NCI-H345 treated with DMSO at 0.1 percent for 48 hours (cell line): Measurements from ENCODE around the gene GOLGA6L2.
"Not testable (repeated sequence)": the region's sequence is repeated elsewhere in the genome, so short reads cannot be mapped to it uniquely, and the experiment has no call there.

Experiments used
- DNase-seq: peaks from one replicate; lab custom pipeline; 2025; ENCODE audit not compliant: unreplicated experiment; lab: John Stamatoyannopoulos, UW

GOLGA6L2 gene

DNA sequence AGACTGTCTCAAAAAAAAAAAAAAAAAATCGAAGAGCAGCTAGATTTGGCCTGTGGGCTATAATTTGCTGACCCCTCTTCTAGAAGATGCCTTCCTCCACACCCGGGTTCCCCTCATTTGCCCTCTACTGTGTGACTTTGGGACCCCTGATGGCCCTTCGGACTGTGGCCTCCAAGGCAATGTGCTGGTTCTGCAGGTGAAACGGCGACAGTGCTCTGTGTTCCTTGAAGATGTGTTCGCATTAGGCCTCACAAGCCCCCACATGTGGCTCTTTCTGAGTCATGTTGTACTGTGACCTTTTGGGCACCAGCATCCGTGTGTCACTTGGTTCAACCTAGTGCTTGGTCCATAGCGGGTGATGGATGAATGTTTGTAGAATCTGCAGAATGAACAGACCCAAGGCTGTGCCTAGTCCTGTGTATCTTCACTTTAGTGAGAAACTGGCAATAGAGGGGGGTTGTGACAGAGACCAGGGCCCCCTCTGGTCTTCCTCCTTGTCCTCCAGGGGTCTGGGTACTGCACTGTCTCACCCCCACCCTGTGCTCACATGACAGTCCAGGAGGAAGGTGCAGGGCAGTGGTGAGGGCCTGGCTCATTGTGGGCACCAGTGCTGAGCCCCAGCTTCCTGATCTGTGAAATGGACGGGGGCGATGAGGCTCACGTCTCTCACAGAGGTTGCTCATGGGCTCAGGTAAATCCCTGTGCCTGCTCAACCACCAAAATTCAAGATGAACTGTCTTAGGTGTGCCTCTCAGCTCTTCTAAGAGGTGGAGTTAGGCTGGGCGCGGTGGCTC lies 22.7 kb downstream of the GOLGA6L2 start:
- no peak for DNase-seq

DNA sequence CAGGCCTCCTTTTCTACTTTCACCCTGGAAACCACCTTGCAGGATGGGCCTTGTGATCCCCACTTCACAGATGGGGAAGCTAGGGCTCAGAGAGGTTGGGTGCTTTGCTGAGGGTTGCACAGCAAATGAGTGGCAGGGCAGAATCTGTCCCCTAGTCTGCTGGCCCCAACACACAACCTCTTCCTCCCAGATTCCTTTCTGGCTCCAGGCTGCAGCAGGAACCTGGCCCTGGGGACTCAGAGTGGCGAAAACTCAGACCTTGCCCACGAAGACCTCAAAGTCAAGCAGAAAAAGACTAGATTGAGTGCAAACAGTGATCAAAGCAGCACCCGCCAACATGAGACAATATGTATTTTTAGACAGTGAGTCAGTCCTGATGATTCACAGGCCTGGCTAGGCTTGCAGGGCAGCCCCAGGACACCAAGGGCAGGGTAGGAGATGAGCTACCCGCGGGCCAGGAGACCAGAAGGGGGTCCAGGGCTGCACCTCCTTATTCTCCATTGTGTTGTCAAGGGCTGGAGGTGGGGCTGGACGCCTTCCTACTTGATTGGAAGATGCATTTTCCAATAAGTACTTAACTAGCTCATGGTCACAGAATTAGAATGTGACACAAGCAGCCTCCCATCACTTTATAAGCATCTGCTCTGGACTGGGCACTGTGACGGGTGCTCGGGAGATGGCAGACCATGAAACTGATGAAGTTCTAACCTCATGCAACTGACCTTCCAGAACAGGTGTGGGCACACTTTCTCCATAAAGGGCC lies 23.9 kb downstream of the GOLGA6L2 start:
- no peak for DNase-seq

DNA sequence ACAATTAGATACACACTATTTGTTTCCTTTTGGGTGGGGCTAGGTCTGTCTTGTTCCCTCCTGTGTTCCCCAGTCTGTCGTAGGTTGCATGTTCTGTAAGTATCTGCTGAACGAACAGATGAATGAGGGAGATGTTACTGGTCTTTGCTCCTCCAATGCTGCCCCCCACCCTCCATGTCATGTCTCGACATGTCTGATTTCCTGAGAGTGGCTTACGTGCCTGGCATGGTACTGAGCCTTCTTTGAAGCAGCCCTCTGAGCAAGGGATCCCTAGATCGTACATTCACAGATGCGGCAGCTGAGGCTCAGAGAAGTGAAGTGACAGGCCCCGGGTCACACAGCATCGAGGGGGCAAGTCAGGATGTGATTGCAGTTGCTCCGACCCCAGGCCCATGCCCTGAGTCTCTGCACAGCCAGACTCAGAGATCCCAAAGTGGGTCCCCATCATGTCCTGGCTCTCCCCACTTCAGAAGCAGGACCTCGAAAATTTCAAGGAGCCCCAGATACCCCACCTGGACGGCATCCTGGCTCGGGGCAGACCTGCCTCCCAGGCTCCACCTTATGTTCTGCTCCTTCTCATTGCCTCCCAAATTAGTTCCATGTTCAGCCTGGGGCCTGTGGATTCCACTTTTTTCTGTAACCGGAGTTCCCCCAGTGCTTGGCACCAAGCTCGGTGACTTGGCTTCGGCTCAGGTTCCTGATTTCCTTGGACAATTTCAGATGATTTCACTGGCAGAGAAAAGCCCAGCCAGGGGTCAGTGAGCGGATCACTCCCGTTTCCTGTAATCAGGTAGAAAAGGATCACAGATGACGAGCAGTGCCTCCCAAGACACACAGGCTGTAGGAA lies 24.7 kb downstream of the GOLGA6L2 start:
- no peak for DNase-seq

DNA sequence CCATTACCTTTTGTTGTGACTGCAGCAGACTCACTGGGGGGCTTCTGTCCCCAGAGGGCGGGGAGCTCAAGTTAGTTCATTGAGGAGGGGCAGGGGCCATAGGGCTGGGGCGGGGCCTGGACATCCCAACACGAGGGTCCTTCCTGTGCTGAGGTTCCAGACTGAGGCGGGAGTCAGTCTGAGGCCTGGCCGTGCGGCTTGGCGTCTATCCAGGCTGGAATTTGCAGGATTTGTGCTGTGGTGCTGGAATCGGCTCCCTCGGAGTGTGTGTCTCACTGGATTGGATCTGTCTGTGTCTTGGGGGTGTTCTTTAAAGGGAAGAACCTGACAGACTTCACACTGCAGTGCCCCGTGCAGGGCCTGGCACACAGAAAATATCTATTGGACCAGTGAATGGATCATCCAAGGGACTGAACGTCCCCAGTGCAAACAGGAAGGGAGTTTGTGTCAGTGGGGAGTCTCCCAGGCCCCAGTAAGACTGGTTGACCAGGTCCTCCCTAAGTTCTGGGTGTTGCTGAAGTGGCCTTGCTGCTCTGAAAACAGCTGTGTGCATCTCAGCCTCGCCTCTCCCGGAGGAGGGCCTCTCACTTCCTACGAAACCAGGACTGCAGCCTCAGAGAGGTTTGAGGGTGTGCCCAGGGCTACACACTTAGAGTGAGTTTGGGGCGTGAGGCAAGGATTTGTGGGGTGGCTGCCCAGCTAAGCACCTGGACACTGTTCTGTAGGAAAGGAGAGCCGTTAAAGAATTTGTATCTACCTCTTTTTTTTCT lies 26.1 kb downstream of the GOLGA6L2 start:
- DNase-seq = no peak

DNA sequence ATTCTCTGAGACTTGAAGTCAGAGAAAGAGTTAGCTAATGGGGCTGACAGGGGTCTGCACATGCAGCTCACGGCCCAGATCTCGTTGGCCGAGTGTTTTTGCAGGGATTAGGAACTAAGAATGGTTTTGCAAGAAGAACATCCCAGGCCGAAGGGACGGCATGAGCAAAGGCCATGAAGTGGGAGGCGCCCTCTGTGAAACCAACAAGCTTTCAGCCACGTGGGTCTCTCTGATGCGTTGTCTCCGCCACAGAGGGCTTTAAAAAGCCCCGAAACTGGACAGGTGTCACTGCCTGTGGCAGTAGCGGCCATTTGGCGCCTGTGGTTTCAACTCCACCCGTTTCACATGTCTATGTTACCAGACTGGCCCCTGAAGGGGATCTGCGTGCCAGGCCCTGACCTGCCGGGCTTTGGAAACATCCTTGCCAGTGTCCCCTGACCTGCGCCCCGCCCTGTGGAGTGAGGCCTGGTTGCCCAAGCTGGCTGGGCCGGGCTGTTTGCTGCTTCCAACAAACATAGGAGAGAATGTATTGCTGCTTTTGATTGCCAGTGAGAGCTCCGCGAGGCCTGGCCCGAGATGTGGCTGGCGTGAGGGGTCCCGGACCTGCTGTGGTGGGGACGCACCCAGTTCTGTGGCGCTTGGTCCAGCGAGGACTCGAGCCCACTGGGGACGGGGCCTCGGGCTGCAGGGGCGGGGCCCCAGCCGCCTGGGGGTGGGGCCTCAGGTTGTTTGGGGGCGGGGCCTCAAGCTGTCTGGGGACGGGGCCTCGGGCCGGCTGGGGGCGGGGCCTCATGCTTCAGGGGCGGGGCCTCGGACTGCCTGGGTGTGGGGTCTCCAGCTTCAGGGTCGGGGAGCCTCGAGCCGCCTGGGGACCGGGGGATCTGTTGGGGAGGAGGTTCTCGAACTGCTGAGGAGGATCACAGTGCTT lies 30.4 kb downstream of the GOLGA6L2 start:
- DNase-seq = no peak

DNA sequence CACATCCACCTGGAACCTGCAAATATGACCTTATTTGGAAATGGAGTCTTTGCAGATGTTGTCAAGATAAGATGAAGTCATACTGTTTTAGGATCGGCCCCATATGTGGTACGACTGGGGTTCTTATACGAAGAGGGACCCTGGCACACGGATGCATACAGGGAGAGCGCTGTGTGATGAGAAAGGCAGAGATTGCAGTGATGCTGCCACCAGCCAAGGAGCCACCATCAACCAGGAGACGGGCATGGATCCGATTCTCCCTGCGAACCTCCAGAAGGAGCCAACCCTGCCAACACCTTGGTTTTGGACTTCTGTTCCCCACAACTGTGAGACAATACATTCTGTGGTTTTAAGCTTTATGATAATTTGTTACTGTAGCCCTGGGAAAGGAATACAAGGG lies 31.2 kb downstream of the GOLGA6L2 start:
- DNase-seq = not testable (repeated sequence)

DNA sequence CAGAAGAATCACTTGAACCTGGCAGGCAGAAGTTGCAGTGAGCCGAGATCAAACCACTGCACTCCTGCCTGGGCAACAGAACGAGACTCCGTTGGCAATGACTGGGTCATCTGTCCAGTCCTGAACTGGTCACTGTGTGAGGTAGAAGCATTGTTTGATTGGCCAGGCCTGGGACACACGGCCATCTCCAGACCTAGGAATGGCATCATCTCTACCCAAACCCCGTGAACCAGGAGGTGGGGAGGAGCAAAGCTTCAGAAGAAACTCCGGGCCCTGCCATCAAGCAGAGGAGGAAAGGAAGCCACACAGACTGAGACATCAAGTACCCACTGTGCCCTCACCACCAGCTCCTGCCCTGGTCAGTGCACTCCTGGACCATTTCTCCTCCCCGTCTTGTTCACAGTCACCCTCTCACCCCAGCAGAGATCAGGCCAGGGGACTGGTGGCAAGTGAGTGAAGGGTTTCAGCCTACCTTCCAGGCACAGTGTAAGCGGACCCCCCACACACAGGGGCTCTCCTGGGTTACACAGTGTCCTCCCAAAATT lies 31.6 kb downstream of the GOLGA6L2 start:
- no peak for DNase-seq

DNA sequence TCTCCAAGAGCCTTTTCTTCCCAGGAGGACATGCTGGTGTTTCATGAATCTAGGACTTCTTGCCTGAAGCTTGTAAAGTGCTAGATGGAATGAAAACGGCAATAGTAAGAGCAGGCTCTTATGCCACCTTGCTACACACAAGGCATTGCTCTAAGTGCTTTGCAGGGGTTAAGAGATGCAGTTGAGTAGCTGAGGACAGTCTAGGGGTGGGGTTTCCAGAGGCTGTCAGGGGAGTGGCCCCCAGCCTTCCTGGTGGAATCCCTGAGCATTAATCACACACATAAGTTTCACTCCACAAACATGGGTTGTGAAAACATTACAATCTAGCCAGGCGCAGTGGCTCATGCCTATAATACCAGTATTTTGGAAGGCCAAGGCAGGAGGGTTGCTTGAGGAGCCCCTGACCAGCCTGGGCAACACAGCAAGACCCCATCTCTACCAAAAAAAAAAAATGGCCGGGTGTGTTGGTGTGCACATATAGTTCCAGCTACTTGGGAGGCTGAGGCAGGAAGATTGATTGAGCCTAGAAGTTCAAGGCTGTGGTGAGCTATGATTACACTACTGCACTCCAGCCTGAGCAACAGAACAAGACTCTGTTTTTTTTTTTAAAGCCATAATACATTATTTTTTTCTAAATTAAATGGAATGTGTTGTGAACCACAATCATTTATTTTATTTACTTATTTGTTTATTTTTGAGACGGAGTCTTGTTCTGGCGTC lies 34.0 kb downstream of the GOLGA6L2 start:
- not testable (repeated sequence) for DNase-seq

DNA sequence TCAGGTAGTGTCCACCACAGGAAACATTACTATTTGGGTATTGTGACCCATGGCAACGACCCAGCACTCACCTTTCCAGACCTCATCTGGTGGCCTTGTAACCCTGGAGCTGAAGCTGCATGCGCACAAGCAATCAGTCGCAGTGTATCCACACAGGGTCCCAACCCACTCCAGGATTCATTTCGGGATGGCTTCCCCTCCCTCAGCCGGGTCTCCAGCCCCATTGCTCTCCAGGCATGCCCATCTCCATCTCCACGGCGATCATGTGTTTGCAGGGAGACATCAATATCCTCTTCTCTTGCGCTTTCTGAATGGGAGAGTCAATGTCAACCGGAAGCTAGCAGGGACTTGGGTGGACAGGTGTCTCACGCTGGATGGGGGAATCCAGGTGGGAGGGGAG lies 35.2 kb downstream of the GOLGA6L2 start:
- DNase-seq = no peak

DNA sequence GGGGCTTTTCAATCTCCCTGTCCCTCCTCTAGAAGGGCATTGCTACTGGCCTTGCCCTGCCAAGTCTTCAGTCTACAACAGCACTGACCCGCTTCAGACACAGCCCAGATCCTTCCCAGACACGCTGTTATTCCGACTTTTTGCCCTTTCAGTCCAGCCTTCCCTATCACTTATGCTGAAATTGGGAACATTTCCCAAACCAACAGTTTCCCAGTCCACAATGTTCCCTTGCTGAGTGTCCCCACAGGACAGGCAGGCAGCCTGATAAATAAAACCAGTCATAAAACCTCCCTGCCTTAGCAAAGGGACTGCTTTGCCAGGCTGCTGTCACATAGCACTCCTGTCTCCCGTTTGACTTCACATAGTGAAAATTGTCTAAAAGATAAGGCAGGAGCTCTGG lies 43.5 kb downstream of the GOLGA6L2 start:
- DNase-seq = no peak

DNA sequence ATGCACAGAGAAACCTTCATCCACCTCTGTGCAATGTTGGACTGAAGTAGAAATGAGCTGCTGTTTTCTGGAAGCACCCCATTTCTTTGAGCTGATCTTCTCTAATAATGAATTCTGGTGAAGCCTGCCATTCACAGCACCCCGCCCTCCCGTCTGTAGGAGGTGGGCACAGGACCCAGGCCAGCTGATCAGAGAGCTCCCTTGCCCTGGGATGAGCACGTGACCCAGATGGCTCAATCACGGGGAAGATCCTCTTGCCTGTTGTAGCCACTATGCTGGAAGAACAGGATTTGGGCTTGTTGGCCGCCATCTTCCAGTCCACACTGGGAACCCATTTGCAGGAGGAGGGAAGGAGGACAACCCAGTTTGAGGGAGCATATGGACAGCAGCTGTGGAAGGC lies 44.5 kb downstream of the GOLGA6L2 start:
- no peak for DNase-seq

DNA sequence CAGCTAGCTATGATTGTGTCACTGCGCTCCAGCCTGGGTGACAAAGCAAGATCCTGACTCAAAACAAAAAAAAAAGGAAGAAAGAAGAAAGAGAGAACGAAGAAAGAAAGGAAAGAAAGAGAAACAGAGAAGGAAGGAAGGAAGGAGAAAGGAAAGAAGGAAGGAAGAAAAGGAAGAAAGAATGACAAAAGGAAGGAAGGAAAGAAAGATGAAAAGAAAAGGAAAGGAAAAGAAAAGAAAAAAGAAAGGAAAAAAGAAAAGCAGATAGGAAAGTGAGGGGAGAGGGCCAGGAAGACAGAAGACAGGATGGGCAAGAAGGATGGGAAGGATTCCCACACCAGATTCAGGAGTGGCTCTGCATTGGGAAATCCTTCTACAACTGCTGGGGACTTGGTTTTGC lies 44.9 kb downstream of the GOLGA6L2 start:
- no peak for DNase-seq

DNA sequence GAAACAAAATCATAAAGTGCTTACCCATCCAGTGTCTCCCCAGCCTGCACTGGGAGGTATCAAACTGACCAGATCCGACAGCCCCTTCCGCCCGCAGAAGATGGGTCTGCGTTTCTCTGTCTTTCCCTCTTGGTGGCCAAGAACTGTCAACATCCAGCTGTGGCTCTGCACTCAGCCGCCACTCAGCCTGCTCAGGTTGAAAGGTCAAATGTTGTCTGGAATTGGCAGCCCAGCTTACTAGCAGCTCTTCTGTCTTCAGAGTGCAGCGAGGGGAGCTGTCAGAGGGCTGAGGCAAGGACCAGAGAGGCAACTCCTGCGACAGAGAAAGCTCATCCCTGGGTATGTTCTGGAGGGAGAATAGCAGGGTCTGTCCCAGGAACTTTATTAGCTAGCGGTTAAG lies 45.4 kb downstream of the GOLGA6L2 start:
- DNase-seq = no peak

DNA sequence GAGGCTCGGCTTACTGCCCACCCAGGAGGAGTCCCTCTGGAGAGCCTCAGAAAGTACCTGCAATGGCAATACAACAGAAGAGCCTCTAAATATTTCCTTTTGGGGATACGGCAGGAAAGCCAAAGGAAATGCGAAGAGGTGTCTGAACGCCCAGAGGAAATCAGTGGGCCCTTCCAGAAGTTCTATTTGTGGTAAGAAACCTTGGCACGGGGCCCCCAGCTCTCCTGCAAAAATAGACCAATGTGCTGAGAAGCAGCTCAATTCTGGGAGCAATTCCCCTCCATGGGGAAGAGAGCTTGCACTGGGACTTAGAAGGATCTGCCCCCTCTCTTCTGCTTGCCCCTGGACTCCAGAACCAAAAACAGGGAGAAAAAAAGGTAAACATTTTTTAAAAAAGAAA lies 47.8 kb downstream of the GOLGA6L2 start:
- not testable (repeated sequence) for DNase-seq

DNA sequence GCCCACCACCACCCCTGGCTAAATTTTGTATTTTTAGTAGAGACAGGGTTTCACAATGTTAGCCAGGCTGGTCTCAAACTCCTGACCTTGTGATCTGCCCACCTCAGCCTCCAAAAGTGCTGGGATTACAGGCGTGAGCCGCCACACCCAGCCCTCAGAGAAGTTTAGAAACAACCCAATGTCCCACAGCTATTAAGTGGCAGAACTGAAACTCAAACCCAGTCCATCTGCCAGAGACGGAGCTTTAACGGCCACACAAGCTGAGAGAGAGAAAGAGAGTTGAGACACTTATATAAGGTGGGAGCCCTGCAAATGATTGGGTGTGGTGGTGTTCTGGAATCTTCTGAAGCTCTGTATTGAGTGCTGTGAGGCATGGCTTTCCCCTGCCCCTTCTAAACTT lies 48.7 kb downstream of the GOLGA6L2 start:
- not testable (repeated sequence) for DNase-seq

DNA sequence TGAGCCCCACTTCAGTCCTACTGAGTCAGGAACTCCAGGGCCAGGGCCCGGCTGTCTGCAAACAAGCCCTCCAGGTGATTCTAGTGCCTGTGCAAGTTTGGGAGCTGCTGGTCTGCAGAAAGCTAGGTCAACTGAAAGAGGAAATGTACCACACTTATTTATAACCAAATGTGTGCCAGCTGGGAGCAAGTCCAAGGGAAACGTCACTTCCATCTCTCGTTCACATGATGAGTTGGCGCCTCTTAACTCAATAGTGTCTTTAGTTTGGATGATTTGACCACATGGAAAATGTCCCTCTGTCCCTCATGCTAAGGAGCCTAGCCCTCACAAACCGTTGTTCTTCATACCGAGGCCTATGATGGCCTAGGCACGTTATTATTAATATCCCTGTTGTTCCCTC lies 49.3 kb downstream of the GOLGA6L2 start:
- no peak for DNase-seq

DNA sequence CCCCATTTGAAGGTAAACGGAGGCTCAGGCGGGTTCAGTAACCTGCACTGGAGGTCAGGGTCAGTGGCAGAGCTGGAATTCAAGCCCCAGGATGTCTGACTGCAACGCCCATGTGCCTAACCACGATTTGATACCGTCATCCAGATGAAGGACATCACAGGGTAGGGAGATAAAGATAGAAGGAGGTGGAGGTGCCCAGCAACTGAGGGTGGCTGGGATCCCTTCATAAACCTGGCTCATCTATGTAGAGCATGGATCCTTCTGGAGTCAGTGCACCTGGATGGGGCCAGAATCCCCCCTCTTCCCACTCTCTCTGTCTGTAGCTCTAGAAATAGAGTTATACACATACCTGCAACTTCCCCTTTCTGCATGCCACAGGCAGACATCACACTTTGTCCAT lies 51.2 kb downstream of the GOLGA6L2 start:
- no peak for DNase-seq

DNA sequence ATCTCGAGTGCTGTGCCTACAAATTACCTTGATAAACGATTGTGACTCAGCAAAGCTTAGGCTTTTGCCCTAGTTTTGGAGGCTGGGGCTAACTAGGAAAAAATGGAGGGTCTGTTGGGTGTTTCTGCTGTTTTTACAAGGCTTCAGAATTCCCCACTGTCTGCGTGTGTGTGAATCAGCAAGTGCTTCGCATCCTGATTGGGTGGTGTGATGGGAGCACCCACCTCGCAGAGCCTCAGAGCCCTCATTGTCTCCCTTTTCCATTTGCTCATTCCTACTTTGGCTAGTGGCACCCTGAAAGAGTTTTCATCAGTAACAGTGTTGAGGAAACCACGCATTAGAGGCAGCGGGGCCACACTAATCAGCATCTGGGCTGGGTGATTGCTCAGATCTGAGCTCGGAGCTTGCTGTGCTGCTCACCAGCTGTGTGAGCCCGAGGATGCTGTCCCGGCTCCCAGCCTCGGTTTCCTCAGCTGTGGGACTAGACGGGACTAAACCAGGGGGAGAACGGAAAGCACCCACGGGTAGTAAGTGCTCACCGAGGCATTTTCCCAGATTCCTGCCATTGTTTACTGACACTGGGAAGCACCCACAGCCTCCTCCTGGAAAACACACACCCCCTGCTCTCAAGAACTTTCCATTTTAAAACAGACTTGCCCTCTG lies 51.9 kb downstream of the GOLGA6L2 start:
- DNase-seq = no peak
